AG09319 (cell line): Measurements from ENCODE around the gene TSPEAR.

ENCODE experiments used
- DNase-seq: peaks from one replicate; pipeline ENCODE4 v3.0.0-alpha.2; 2010; ENCODE audit warnings: low read depth; ENCODE audit errors: extremely low read depth
- CTCF ChIP-seq: IDR thresholded peaks from 2 replicates; pipeline ENCODE4 v1.5.1; 2011; ENCODE audit warnings: low read depth, mild to moderate bottlenecking, inconsistent platforms, low read length, moderate library complexity

Gene TSPEAR

GRCh38 chr21:44513389-44514217 lies 197.8 kb downstream of the TSPEAR start:
- TF ChIP-seq CTCF = no peak
- no peak for DNase-seq

GRCh38 chr21:44512496-44513388 lies 198.6 kb downstream of the TSPEAR start:
- TF ChIP-seq CTCF = no peak
- no peak for DNase-seq

- TF ChIP-seq CTCF = no peak
- DNase-seq = no peak
Measured at GRCh38 chr21:44511938-44512275, 199.5 kb downstream of the TSPEAR start.

- TF ChIP-seq CTCF = no peak
- DNase-seq = no peak
Measured at GRCh38 chr21:44511219-44511937, 200.0 kb downstream of the TSPEAR start.

- TF ChIP-seq CTCF = peak; percentile 52
- DNase-seq = no peak
Measured at GRCh38 chr21:44510508-44511218, 200.7 kb downstream of the TSPEAR start.

GRCh38 chr21:44510109-44510507 lies 201.3 kb downstream of the TSPEAR start:
- no peak for DNase-seq
- TF ChIP-seq CTCF = no peak
